AG10803 (cell line): Measurements from ENCODE around the gene ARMS2.

Experiments
- DNase-seq: peaks from one replicate; pipeline ENCODE4 v3.0.0; 2010; ENCODE audit warnings: low read depth
- H3K4me3 ChIP-seq: 2 replicates; pipeline ENCODE4 v1.5.1; 2011; ENCODE audit warnings: mild to moderate bottlenecking, low read length, control low read depth
- TF ChIP-seq, protein P1 (sequence below): conservative IDR thresholded peaks from 2 replicates; pipeline ENCODE4 v1.5.1; 2011; ENCODE audit warnings: mild to moderate bottlenecking, low read length, control low read depth, inconsistent platforms

ARMS2 gene

DNA sequence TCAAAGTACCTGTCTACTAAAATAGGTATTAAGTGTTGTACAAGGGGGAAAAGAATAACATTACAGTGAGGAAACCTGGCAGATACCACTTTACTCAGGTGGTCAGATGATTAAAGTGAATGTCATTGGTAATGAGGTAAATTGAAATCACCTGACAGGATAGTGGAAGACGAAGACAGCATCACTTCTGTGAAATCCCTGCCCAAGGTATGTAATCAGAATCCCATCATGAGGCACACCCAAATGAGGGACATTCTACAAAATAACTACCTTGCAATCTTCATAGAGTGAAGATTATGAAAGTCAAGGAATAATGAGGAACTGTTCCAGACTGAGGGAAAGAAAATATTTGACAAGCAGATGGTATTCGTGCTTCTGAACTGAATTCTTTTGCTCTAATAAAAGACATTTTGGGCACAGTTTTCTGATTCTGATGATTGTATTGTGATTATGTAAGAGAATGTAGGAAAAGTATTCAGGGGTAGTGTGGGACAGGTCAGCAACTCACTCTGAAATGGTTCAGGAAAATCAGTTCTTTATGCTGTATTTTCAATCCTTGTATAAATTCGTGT, 33.3 kb upstream of the ARMS2 start:
- TF ChIP-seq, protein P1, sequence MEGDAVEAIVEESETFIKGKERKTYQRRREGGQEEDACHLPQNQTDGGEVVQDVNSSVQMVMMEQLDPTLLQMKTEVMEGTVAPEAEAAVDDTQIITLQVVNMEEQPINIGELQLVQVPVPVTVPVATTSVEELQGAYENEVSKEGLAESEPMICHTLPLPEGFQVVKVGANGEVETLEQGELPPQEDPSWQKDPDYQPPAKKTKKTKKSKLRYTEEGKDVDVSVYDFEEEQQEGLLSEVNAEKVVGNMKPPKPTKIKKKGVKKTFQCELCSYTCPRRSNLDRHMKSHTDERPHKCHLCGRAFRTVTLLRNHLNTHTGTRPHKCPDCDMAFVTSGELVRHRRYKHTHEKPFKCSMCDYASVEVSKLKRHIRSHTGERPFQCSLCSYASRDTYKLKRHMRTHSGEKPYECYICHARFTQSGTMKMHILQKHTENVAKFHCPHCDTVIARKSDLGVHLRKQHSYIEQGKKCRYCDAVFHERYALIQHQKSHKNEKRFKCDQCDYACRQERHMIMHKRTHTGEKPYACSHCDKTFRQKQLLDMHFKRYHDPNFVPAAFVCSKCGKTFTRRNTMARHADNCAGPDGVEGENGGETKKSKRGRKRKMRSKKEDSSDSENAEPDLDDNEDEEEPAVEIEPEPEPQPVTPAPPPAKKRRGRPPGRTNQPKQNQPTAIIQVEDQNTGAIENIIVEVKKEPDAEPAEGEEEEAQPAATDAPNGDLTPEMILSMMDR: no peak
- peak; percentile 83 for DNase-seq
- no peak overlapping the region for H3K4me3 ChIP-seq

DNA sequence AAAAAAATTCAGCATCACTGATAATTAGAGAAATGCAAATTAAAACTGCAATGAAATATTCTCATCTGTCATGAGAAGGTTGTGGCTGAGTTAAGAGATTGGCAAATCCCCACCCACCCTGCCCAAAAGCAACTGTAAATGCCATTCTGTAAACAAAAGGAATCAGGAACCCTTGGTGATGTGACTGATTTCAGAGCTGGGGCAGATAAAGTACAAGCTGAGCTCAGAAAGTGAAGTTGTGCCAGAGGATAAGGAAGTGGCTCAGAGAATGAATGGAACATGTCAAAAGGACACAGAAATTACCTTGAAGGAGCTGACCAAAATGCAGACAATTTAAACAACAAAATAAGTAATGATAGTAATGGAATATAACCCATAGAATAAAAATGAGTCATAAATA, 32.7 kb upstream of the ARMS2 start:
- DNase-seq: peak; percentile 24
- TF ChIP-seq, protein P1: no peak
- H3K4me3 ChIP-seq: no peak overlapping the region

DNA sequence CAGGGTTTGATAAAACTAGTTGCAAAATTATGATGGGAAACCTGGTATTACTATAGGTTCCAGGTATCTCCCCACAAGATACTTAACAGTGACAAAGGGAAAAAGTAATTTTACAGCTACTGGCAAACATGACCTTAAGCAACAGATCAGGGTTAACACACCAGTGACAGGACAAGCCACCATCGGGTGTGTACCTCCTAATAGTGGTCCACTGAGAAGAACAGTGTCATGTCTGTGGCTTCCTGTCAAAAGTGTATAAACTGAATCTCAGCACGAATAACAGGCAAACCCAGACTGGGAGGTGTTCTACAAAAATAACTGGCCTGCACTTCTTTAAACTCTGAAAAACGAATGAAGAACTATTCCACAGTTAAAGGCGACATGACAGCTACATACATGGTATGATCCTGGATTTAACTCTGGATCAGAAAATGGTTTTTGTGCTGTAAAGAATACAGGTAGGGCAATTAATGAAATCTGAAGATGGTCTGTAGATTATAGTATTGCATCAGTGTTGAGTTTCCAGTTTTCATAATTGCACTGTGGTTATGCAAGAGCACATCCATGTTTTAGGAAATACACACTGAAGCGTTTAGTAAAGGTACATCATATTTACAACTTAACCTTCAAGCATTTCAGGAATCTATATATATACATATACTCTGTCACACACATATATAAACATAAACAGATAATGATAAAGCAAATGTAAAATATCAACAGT, 32.0 kb upstream of the ARMS2 start:
- DNase-seq: no peak
- TF ChIP-seq, protein P1: no peak
- H3K4me3 ChIP-seq: no peak overlapping the region

GRCh38 chr10:122424059-122424458, 30.4 kb upstream of the ARMS2 start:
- no peak overlapping the region for H3K4me3 ChIP-seq
- TF ChIP-seq, protein P1: no peak
- no peak for DNase-seq

- DNase-seq: no peak
- TF ChIP-seq, protein P1: no peak
- H3K4me3 ChIP-seq: no peak overlapping the region
Observed at GRCh38 chr10:122426829-122427228, 27.6 kb upstream of the ARMS2 start.

- TF ChIP-seq, protein P1: no peak
- H3K4me3 ChIP-seq: no peak overlapping the region
- no peak for DNase-seq
Observed at GRCh38 chr10:122427280-122427679, 27.2 kb upstream of the ARMS2 start.

DNA sequence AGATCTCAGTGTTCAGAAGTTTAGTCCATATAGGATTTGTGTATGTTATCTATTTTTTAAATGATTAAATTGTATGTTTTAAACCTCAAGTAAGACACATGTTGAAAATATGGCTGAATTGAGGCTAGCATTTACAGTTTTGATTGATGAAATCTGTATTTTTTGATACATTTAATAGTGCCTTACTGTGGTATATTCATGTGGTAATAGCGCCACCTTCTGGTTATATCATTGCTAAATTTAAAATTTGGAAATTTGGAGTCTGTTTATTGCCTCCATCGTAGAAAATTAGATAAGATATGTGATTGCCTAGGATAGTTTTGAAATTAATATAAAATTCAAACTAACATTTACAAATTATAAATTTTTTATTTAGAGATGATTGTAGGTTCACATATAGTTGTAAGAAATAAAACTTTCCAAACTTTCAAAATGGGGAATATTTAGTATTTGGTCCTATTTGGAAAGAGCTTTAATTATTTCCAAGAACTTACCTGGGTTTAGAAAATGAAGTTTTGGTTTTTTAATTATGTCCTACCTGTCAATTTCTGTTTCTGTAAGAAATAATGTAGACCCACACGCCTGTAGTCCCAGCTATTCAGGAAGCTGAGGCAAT, 19.1 kb upstream of the ARMS2 start:
- H3K4me3 ChIP-seq: no peak overlapping the region
- peak; percentile 52 for DNase-seq
- TF ChIP-seq, protein P1: peak; percentile 66
